ENCODE results near the gene SLC3A2. TPM values are rescaled to one million over a fixed set of nuclear protein-coding genes. Genes with fewer than 3 reads are reported as not detected.

The SLC3A2 gene
- total and polyA plus RNA-seq, 2 of the 13 experiments (the other 11 are each of a cell fraction or from before 2014, with no cell fraction given): 213 to 226 TPM

- TF ChIP-seq ZBTB38 (CRISPR knock-in tag; IDR thresholded peaks at IDR 0.05) (no peak), ZMAT3 (CRISPR knock-in tag; conservative IDR thresholded peaks at IDR 0.05) (peak; percentile 29; the same call in 1 of the 2 replicates), MED1 (CRISPR knock-in tag; IDR thresholded peaks at IDR 0.05) (peak; percentile 100), KAT7 (CRISPR knock-in tag; IDR thresholded peaks at IDR 0.05; ENCODE audit: borderline replicate concordance) (peak; percentile 90), CREB1 (IDR thresholded peaks at IDR 0.05) (peak; percentile 52; the same call in 1 of the 2 replicates), CREB1 (CRISPR knock-in tag; IDR thresholded peaks at IDR 0.05) (peak; percentile 88), ZBTB4 (CRISPR knock-in tag; IDR thresholded peaks at IDR 0.05; ENCODE audit: borderline replicate concordance) (no peak), ZKSCAN8 (CRISPR knock-in tag; IDR thresholded peaks at IDR 0.05; ENCODE audit: borderline replicate concordance) (peak; percentile 97), FUBP1 (CRISPR knock-in tag; IDR thresholded peaks at IDR 0.05; ENCODE audit: borderline replicate concordance) (peak; percentile 100), ZNF550 (CRISPR knock-in tag; IDR thresholded peaks at IDR 0.05; ENCODE audit: borderline replicate concordance) (no peak), DPF2 (CRISPR knock-in tag; IDR thresholded peaks at IDR 0.05; ENCODE audit: borderline replicate concordance, low read depth) (no peak), TRIM22 (IDR thresholded peaks at IDR 0.05) (no peak), ZNF263 (CRISPR knock-in tag; IDR thresholded peaks at IDR 0.05) (no peak), ZMYM2 (CRISPR knock-in tag; IDR thresholded peaks at IDR 0.05) (0 out of 2 replicates have a peak, but pooled peaks have one; percentile 11)
- TF ChIP-seq, protein P1, sequence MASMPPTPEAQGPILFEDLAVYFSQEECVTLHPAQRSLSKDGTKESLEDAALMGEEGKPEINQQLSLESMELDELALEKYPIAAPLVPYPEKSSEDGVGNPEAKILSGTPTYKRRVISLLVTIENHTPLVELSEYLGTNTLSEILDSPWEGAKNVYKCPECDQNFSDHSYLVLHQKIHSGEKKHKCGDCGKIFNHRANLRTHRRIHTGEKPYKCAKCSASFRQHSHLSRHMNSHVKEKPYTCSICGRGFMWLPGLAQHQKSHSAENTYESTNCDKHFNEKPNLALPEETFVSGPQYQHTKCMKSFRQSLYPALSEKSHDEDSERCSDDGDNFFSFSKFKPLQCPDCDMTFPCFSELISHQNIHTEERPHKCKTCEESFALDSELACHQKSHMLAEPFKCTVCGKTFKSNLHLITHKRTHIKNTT (CRISPR knock-in tag; IDR thresholded peaks at IDR 0.05): no peak; the same call in 1 of the 2 replicates
- TF ChIP-seq, protein P2, sequence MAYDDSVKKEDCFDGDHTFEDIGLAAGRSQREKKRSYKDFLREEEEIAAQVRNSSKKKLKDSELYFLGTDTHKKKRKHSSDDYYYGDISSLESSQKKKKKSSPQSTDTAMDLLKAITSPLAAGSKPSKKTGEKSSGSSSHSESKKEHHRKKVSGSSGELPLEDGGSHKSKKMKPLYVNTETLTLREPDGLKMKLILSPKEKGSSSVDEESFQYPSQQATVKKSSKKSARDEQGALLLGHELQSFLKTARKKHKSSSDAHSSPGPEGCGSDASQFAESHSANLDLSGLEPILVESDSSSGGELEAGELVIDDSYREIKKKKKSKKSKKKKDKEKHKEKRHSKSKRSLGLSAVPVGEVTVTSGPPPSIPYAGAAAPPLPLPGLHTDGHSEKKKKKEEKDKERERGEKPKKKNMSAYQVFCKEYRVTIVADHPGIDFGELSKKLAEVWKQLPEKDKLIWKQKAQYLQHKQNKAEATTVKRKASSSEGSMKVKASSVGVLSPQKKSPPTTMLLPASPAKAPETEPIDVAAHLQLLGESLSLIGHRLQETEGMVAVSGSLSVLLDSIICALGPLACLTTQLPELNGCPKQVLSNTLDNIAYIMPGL (CRISPR knock-in tag; IDR thresholded peaks at IDR 0.05; ENCODE audit: borderline replicate concordance in 1 of 2, low read depth in 1 of 2): peak in 1 of 2 experiments; percentile 82; a peak in 2 of 4 replicates
- TF ChIP-seq, protein P3, sequence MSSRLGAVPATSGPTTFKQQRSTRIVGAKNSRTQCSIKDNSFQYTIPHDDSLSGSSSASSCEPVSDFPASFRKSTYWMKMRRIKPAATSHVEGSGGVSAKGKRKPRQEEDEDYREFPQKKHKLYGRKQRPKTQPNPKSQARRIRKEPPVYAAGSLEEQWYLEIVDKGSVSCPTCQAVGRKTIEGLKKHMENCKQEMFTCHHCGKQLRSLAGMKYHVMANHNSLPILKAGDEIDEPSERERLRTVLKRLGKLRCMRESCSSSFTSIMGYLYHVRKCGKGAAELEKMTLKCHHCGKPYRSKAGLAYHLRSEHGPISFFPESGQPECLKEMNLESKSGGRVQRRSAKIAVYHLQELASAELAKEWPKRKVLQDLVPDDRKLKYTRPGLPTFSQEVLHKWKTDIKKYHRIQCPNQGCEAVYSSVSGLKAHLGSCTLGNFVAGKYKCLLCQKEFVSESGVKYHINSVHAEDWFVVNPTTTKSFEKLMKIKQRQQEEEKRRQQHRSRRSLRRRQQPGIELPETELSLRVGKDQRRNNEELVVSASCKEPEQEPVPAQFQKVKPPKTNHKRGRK (CRISPR knock-in tag; IDR thresholded peaks at IDR 0.05): no peak
These were observed 39.1 kb upstream of the SLC3A2 start (continued) for GRCh38 chr11:62841361-62842170.
